Effector CD8-positive, alpha-beta T cell (primary cell): ENCODE results near the gene MMAB.
"Not testable (repeated sequence)": the region's sequence is repeated elsewhere in the genome, so short reads cannot be mapped to it uniquely, and the experiment has no call there.

ENCODE experiments used
- DNase-seq: peaks from one replicate; lab custom pipeline; 2025; lab: John Stamatoyannopoulos, UW

The MMAB gene

GRCh38 chr12:109602132-109602531, 28.8 kb upstream of the MMAB start:
- not testable (repeated sequence) for DNase-seq

GRCh38 chr12:109601557-109601956, 28.3 kb upstream of the MMAB start:
- no peak for DNase-seq

GRCh38 chr12:109600995-109601394, 27.7 kb upstream of the MMAB start:
- no peak for DNase-seq

GRCh38 chr12:109600481-109600880, 27.2 kb upstream of the MMAB start:
- DNase-seq = no peak

- DNase-seq = no peak
These were observed 25.8 kb upstream of the MMAB start for GRCh38 chr12:109599087-109599486.

- no peak for DNase-seq
These were observed 25.1 kb upstream of the MMAB start for GRCh38 chr12:109598428-109598854.

GRCh38 chr12:109597795-109598427, 24.6 kb upstream of the MMAB start:
- DNase-seq = peak; percentile 48

- DNase-seq = no peak
These were observed 24.1 kb upstream of the MMAB start for GRCh38 chr12:109597414-109597794.

GRCh38 chr12:109596418-109597244, 23.3 kb upstream of the MMAB start:
- DNase-seq = no peak

GRCh38 chr12:109595321-109595902, 22.1 kb upstream of the MMAB start:
- no peak for DNase-seq

GRCh38 chr12:109594556-109595317, 21.4 kb upstream of the MMAB start:
- no peak for DNase-seq

- no peak for DNase-seq
These were observed 19.6 kb upstream of the MMAB start for GRCh38 chr12:109592905-109593272.

- DNase-seq = no peak
These were observed 19.0 kb upstream of the MMAB start for GRCh38 chr12:109592195-109592904.

- DNase-seq = no peak
These were observed 17.7 kb upstream of the MMAB start for GRCh38 chr12:109591041-109591440.

GRCh38 chr12:109590566-109590965, 17.3 kb upstream of the MMAB start:
- DNase-seq = no peak

- no peak for DNase-seq
These were observed 16.5 kb upstream of the MMAB start for GRCh38 chr12:109589691-109590245.

- no peak for DNase-seq
These were observed 15.9 kb upstream of the MMAB start for GRCh38 chr12:109589240-109589590.

- DNase-seq = no peak
These were observed 15.3 kb upstream of the MMAB start for GRCh38 chr12:109588461-109589239.

GRCh38 chr12:109587921-109588320, 14.6 kb upstream of the MMAB start:
- no peak for DNase-seq

GRCh38 chr12:109586385-109587296, 13.3 kb upstream of the MMAB start:
- no peak for DNase-seq
